ENCODE results near the gene FUT9.
"Not testable (repeated sequence)": the region's sequence is repeated elsewhere in the genome, so short reads cannot be mapped to it uniquely, and the experiment has no call there.

Gene FUT9

GRCh38 chr6:96194675-96195074 lies 178.9 kb downstream of the FUT9 start:
- DNase-seq = no peak

- DNase-seq = no peak
Observed at GRCh38 chr6:96195272-96195671, 179.5 kb downstream of the FUT9 start.

DNA sequence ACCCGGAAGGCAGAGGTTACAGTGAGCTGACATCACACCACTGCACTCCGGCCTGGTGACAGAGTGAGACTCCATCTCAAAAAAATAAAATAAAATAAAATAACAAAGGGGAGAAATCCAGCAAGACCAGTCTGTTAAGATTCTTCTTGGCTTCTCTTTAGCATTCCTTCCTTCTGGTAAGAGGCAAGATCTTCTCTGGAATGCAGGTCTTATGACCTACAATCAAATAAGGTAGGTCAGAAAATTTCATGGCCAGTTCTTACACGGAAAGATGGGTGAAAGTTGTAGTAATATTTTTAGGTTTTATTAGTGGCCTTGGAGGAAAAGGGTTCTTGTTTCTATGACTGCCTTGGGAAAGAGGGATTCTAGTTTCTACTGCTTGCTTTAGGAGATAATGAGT lies 180.9 kb downstream of the FUT9 start:
- DNase-seq = no peak

- DNase-seq = no peak
Observed at GRCh38 chr6:96197241-96197640, 181.5 kb downstream of the FUT9 start.

- no peak for DNase-seq
Observed at GRCh38 chr6:96202571-96202970, 186.8 kb downstream of the FUT9 start.

- no peak for DNase-seq
Observed at GRCh38 chr6:96211341-96211740, 195.6 kb downstream of the FUT9 start.

GRCh38 chr6:96212066-96212465 lies 196.3 kb downstream of the FUT9 start:
- DNase-seq = no peak

DNA sequence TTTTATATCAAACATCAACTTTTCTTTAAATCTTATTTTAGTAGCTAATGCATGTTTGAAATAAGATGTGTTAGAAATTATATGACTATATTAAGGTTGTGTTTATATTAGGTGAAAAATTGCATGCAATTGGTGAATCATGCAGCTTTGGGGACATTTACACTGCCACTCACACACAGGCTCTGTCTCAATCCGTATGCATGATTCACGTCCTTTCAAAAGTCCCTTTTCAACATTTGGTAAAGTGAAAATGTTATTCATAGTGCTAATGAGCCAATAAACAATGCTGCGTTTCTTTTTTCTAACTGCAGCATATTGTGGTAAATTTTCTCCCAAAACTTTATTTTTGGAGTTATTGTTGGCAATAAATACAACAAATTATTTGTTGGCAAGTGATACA lies 198.0 kb downstream of the FUT9 start:
- no peak for DNase-seq

DNA sequence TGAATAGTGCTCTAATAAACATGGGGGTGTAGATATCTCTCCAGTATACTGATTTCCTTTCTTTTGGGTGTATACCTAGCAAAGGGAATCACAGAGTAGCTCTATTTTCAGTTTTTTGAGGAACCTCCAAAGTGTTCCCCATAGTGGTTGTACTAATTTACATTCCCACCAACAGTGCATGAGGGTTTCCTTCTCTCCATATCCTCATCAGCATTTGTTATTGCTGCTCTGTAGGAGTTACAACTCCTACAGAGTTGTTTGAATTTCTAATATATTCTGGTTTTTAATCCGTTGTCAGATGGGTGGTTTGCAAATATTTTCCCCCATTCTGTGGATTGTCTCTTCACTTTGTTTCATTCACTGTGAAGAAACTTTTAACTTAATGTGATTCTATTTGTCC lies 207.9 kb downstream of the FUT9 start:
- no peak for DNase-seq

DNA sequence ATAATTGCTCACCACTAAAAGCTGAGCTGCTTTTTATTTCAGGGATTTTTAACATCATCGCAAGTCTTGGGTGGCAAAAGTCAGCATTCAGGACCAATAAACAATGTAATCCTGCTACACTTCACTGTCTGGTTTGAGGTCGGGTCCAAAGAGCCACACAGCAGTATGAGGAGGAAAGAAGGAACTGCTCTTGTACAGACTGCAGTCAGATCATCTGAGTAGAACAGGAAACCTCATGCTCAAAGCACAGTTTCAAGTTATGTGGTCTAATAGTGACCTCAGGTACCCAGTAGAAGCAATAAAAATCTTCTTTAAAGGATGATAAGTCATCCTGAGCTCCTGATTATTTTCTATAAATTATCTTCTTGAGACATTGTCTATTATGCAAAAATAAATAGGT lies 211.4 kb downstream of the FUT9 start:
- no peak for DNase-seq

DNA sequence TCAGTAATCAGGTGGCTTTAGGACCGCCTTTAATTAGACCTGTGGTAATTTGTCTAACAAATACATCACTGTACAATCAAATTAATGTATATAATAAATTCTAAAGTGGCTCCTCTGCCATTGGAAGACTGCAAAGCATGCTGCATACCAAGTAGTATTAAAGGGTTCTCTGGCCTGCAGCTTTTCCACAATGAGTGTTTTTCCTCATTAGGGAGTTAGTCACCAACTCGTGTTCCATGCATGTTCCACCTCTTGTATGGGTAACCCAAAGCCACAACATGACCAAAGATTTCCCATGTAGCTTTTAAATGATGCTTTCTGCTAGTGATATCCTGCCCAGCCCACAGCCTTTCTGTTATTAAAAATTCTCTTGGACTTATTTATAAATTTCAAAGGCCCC lies 218.7 kb downstream of the FUT9 start:
- no peak for DNase-seq

DNA sequence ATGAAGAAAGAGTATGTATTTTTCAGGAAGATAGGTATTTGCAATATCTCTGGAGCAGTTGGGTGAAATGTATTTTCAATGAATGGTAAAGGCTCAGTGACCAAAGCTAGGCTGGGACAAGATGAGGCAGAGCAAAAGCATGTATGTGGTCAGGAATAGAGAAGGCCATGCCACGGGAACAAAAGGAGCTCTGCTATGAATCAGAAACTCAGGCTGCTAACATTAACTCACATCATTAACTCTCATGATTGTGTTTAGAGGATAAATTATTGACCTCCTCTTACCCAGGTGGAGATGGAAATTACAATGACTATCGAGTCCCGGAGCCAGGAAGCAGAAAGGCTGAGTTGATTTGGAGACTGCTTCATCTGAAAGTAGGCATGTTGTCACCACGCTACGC lies 220.2 kb downstream of the FUT9 start:
- DNase-seq = no peak

- DNase-seq = no peak
Observed at GRCh38 chr6:96236471-96236870, 220.7 kb downstream of the FUT9 start.

GRCh38 chr6:96237638-96238347 lies 222.0 kb downstream of the FUT9 start:
- no peak for DNase-seq

GRCh38 chr6:96246563-96246962 lies 230.8 kb downstream of the FUT9 start:
- no peak for DNase-seq

DNA sequence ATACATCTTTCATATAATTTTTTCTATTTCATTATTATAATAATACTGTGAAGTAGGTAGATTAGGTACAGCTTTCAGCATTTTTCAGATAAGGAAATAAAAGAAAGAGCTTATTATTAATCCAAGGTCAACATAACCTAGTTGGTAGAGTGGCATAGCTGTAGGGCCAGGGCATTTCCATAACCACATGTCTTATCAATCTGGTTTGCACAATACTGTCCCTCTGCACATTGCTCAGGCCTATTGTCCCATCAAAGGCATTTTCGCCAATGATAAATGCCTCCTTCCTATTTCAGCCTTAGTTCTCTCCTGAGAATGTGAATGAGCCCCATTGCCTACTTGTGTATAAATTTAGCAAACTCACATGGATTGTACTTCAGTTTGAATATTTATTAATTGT lies 234.0 kb downstream of the FUT9 start:
- DNase-seq = no peak

DNA sequence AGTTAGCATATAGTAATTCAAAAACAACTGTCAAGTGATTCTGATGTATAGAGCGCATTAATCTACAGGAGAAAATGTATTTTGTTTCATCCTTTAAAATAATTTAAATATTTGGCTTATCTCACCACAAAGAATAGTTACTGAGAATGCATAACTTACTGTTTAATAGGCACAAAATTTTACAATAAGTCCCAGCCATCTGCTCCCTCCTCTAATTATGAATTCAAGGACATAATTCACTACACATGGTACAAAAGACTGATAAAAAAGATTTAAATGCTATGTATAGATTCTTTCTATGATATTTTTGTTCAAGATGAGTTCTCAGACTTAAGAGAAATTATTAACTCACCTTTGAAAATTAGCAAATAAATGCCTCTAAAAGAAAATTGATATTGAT lies 242.0 kb downstream of the FUT9 start:
- DNase-seq = no peak

DNA sequence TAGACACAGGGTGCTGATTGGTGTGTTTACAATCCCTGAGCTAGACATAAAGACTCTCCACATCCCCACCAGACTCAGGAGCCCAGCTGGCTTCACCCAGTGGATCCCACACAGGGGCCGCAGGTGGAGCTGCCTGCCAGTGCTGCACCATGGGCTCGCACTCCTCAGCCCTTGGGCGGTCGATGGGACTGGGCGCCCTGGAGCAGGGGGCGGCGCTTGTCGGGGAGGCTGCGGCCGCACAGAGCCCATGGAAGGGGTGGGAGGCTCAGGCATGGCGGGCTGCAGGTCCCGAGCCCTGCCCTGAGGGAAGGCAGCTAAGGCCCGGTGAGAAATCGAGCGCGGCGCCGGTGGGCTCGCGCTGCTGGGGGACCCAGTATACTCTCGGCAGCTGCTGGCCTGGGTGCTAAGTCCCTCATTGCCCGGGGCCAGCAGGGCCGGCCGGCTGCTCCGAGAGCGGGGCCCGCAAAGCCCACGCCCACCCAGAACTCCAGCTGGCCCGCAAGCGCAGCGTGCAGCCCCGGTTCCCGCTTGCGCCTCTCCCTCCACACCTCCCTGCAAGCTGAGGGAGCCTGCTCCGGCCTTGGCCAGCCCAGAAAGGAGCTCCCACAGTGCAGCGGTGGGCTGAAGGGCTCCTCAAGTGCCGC lies 245.1 kb downstream of the FUT9 start:
- DNase-seq = not testable (repeated sequence)

Data from HCEC 1CT (cell line).